Esophagus squamous epithelium (tissue), 4 donors: ENCODE measurements around the gene HPN.

Source experiments
- CTCF ChIP-seq, 6 experiments: fragments of 450-650 bp in 4 of 6; fragments of 200-600 bp in 2 of 6; sonication (generic) in 2 of 6; IDR thresholded peaks; one replicate each; pipeline ENCODE4 v1.5.1; 2016 to 2019; ENCODE audit warnings: antibody characterized with exemption in 6 of 6, mild to moderate bottlenecking in 4 of 6, moderate library complexity in 4 of 6
- POLR2A ChIP-seq, 4 donors: fragments of 450-650 bp; IDR thresholded peaks; one replicate each; pipeline ENCODE4 v1.6.1; 2017; ENCODE audit warnings: antibody characterized with exemption in 4 of 4, mild to moderate bottlenecking in 4 of 4, moderate library complexity in 3 of 4

- TF ChIP-seq CTCF (IDR thresholded peaks at IDR 0.05) = no peak
- TF ChIP-seq POLR2A (IDR thresholded peaks at IDR 0.05) = no peak
These were observed 11.2 kb downstream of the HPN start for GRCh38 chr19:35052599-35053190.
